Activated naive CD8-positive, alpha-beta T cell treated with anti-CD3 and anti-CD28 coated beads, Interleukin-2, amount 50 U/mL, for 24 hours (primary cell): Measurements from ENCODE around the gene DHX36.

Source experiments
- ATAC-seq: fragments of 150-1000 bp; cut with Tn5 transposase; one replicate; pipeline ENCODE4 v1.10.0; 2021
- DNase-seq: peaks from one replicate; pipeline ENCODE4 v3.0.0; 2021
- H3K27ac Mint-ChIP-seq: one replicate; pipeline ENCODE4 v1.8.0; 2021; ENCODE audit warnings: mild to moderate bottlenecking, mixed read lengths
- H3K27me3 Mint-ChIP-seq: one replicate; pipeline ENCODE4 v1.8.0; 2021; ENCODE audit warnings: mixed read lengths
- H3K36me3 Mint-ChIP-seq: one replicate; pipeline ENCODE4 v1.8.0; 2021; ENCODE audit warnings: low read depth, mixed read lengths
- H3K4me1 Mint-ChIP-seq: one replicate; pipeline ENCODE4 v1.8.0; 2021; ENCODE audit warnings: mixed read lengths
- H3K4me3 Mint-ChIP-seq: one replicate; pipeline ENCODE4 v1.8.0; 2021; ENCODE audit warnings: mild to moderate bottlenecking, moderate library complexity, mixed read lengths
- H3K9me3 Mint-ChIP-seq: one replicate; pipeline ENCODE4 v1.8.0; 2021; ENCODE audit warnings: mixed read lengths

The DHX36 gene

DNA sequence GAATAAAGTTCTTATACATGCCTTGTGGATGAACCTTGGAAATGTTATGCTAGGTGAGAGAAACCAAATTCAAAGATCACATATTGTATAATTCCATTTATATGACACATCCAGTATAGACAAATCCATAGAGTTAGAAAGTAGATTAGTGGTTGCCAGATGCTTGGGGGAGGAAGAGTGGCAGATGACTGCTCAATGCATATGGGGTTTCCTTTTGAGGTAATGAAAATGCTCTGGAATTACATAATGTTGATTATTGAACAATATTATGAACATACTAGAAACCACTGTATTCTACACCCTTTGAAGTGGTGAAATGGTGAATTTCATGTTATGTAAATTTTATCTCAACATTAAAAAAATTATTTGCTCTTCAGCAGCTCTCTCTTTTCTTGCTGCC, 100.8 kb downstream of the DHX36 start:
- DNase-seq (no peak), ATAC-seq (no peak)
- no peak overlapping the region for H3K4me3 Mint-ChIP-seq
- no peak overlapping the region for H3K27ac Mint-ChIP-seq
- no peaks in the 10 kb centered on the region for H3K9me3 Mint-ChIP-seq
- H3K4me1 Mint-ChIP-seq: no peaks in the 10 kb centered on the region
- H3K27me3 Mint-ChIP-seq: peaks cover 10% of the 10 kb centered on the region
- H3K36me3 Mint-ChIP-seq: no peaks in the 10 kb centered on the region
